A673 (cell line): ENCODE results near the gene KRTAP9-9. TPM values are rescaled to one million over a fixed set of nuclear protein-coding genes. Genes with fewer than 3 reads are reported as not detected.
A peak's percentile ranks its signal among the peaks of the same experiment; 100 is the strongest.

ENCODE experiments used
- BruUV-seq: library from RNA; stranded (reverse); fragments of 400-500 nt; replicated peaks from 2 replicates; lab custom pipeline; 2021; lab: Mats Ljungman, UMichigan
- CTCF ChIA-PET: fragments of 300-600 bp; sonication (Branson Sonifier 250); formaldehyde crosslinking; loops from one replicate; lab custom pipeline; 2022; ENCODE audit warnings: antibody characterized with exemption; lab: Charles Lee
- POLR2A ChIA-PET: fragments of 300-600 bp; sonication (Branson Sonifier 250); formaldehyde crosslinking; loops from one replicate; lab custom pipeline; 2022; ENCODE audit warnings: antibody characterized with exemption; ENCODE audit not compliant: low non-redundant PET; lab: Charles Lee
- DNase-seq: peaks from one replicate; pipeline ENCODE4 v3.0.0-alpha.2; 2015; ENCODE audit warnings: low spot score
- H3K27ac ChIP-seq: fragments of 200-600 bp; sonication (generic); 2 replicates; pipeline ENCODE4 v1.5.1; 2016; ENCODE audit warnings: mixed run types, low read depth, mild to moderate bottlenecking, mixed read lengths, antibody characterized with exemption, low read length; ENCODE audit not compliant: poor library complexity, severe bottlenecking
- H3K27me3 ChIP-seq: fragments of 200-600 bp; sonication (generic); replicated peaks from 2 replicates; pipeline ENCODE4 v1.6.1; 2017; ENCODE audit warnings: mixed run types, low read depth, mild to moderate bottlenecking, mixed read lengths, antibody characterized with exemption, low read length; ENCODE audit not compliant: insufficient read depth, poor library complexity
- H3K36me3 ChIP-seq: fragments of 200-600 bp; sonication (generic); 2 replicates; pipeline ENCODE4 v1.6.1; 2016; ENCODE audit warnings: mixed run types, mild to moderate bottlenecking, mixed read lengths, antibody characterized with exemption, low read length; ENCODE audit not compliant: insufficient read depth, poor library complexity, severe bottlenecking
- H3K4me1 ChIP-seq: fragments of 200-600 bp; sonication (generic); 2 replicates; pipeline ENCODE4 v1.6.1; 2017; ENCODE audit warnings: mixed run types, mild to moderate bottlenecking, mixed read lengths, antibody characterized with exemption, low read length; ENCODE audit not compliant: insufficient read depth, poor library complexity, severe bottlenecking
- H3K4me3 ChIP-seq: fragments of 200-600 bp; sonication (generic); 2 replicates; pipeline ENCODE4 v1.5.1; 2016; ENCODE audit warnings: low read depth, mixed run types, mild to moderate bottlenecking, mixed read lengths, low read length; ENCODE audit not compliant: poor library complexity, severe bottlenecking
- H3K9me3 ChIP-seq: fragments of 200-600 bp; sonication (generic); 2 replicates; pipeline ENCODE4 v1.6.1; 2016; ENCODE audit warnings: mixed run types, low read depth, mild to moderate bottlenecking, mixed read lengths, antibody characterized with exemption, low read length; ENCODE audit not compliant: poor library complexity, severe bottlenecking
- CTCF ChIP-seq: fragments of 300-800, 200-600 bp; sonication (generic); conservative IDR thresholded peaks from 2 replicates; pipeline ENCODE4 v1.5.1; 2017; ENCODE audit warnings: low read depth, mild to moderate bottlenecking, antibody characterized with exemption, low read length, moderate library complexity, mixed read lengths
- EZH2 ChIP-seq: fragments of 200-600 bp; sonication (generic); IDR thresholded peaks from 2 replicates; pipeline ENCODE4 v1.6.1; 2017; ENCODE audit warnings: borderline replicate concordance, low read depth, mild to moderate bottlenecking, mixed read lengths, antibody characterized with exemption, low read length; ENCODE audit not compliant: poor library complexity, severe bottlenecking
- intact Hi-C: fragments of 100-400 bp; cut with micrococcal nuclease; formaldehyde crosslinking; loops from one replicate; pipeline ENCODE4 v1.10.0; 2022; ENCODE audit not compliant: unreplicated experiment
- total RNA-seq: library from RNA; stranded (reverse); gene quantifications from 2 replicates; pipeline ENCODE4 v1.2.3, GENCODE V29; 2021

Gene KRTAP9-9
- total RNA-seq, 1 experiment from 2014 or later: not detected

- ChIA-PET CTCF (no interaction called here), POLR2A (no interaction called here)
- BruUV-seq: no TSS peak
- TF ChIP-seq CTCF (no peak), EZH2 (no peak)
- Histone ChIP-seq H3K27me3 (no peaks in the 10 kb centered on the region), H3K36me3 (no peaks in the 10 kb centered on the region), H3K27ac (no peak overlapping the region), H3K4me1 (peaks cover 20% of the 10 kb centered on the region), H3K9me3 (no peaks in the 10 kb centered on the region), H3K4me3 (no peak overlapping the region)
- peak; percentile 52 for DNase-seq
- intact Hi-C loops: no loop called here
These were observed 28.9 kb downstream of the KRTAP9-9 start for GRCh38 chr17:41284043-41284442.

GRCh38 chr17:41284546-41284945 lies 29.4 kb downstream of the KRTAP9-9 start:
- Histone ChIP-seq H3K36me3 (no peaks in the 10 kb centered on the region), H3K9me3 (no peaks in the 10 kb centered on the region), H3K27me3 (no peaks in the 10 kb centered on the region), H3K4me3 (no peak overlapping the region), H3K4me1 (peaks cover 20% of the 10 kb centered on the region), H3K27ac (no peak overlapping the region)
- TF ChIP-seq EZH2: no peak
- ChIA-PET POLR2A (no interaction called here), CTCF (no interaction called here)
- BruUV-seq: no TSS peak
- DNase-seq: peak; percentile 27
- intact Hi-C loops: no loop called here

GRCh38 chr17:41287050-41287449 lies 31.9 kb downstream of the KRTAP9-9 start:
- no TSS peak for BruUV-seq
- Histone ChIP-seq H3K4me1 (peaks cover 20% of the 10 kb centered on the region), H3K27ac (no peak overlapping the region), H3K4me3 (no peak overlapping the region), H3K27me3 (no peaks in the 10 kb centered on the region), H3K36me3 (no peaks in the 10 kb centered on the region), H3K9me3 (no peaks in the 10 kb centered on the region)
- POLR2A ChIA-PET: interaction anchor here (0.7 kb wide), 1 partner anchor 141 kb away, joined by 6 read pairs; no protein-coding TSS in a partner anchor
- CTCF ChIA-PET: no interaction called here
- TF ChIP-seq CTCF (no peak), EZH2 (no peak)
- no peak for DNase-seq
- intact Hi-C loops: no loop called here

- Histone ChIP-seq H3K4me1 (no peaks in the 10 kb centered on the region), H3K4me3 (no peak overlapping the region), H3K36me3 (no peaks in the 10 kb centered on the region), H3K27ac (no peak overlapping the region), H3K27me3 (no peaks in the 10 kb centered on the region), H3K9me3 (no peaks in the 10 kb centered on the region)
- POLR2A ChIA-PET: no interaction called here
- intact Hi-C loops: no loop called here
- TF ChIP-seq CTCF (no peak), EZH2 (no peak)
- DNase-seq: no peak
- no TSS peak for BruUV-seq
- CTCF ChIA-PET: no interaction called here
These were observed 38.8 kb downstream of the KRTAP9-9 start for GRCh38 chr17:41294016-41294415.
